DOHH2 (cell line): ENCODE results near the gene HSF5.

Experiments used
- CTCF ChIP-seq: fragments of 200-600 bp; sonication (generic); IDR thresholded peaks from one replicate; pipeline ENCODE4 v1.5.1; 2014; ENCODE audit warnings: antibody characterized with exemption, mild to moderate bottlenecking, low read depth, low read length; ENCODE audit not compliant: poor library complexity, severe bottlenecking
- EZH2phosphoT487 ChIP-seq: fragments of 200-600 bp; sonication (generic); IDR thresholded peaks from 2 replicates; pipeline ENCODE4 v1.6.1; 2017; ENCODE audit warnings: borderline replicate concordance, mild to moderate bottlenecking, antibody characterized with exemption, low read length, moderate library complexity, mixed read lengths

GRCh38 chr17:58506354-58507080, 18.3 kb upstream of the HSF5 start:
- TF ChIP-seq CTCF, result no peak
- no peak for TF ChIP-seq EZH2phosphoT487
